Testis (tissue), 3 donors: ENCODE results near the gene MEX3C. TPM values are rescaled to one million over a fixed set of nuclear protein-coding genes. Genes with fewer than 3 reads are reported as not detected.

ENCODE experiments used
- DNase-seq: peaks from one replicate; pipeline ENCODE4 v3.0.0-alpha.2; 2019
- H3K27ac ChIP-seq, 2 donors: fragments of 200-600 bp; sonication (generic); one replicate each; pipeline ENCODE4 v1.5.1; 2019
- H3K27me3 ChIP-seq: fragments of 200-600 bp; sonication (generic); one replicate; pipeline ENCODE4 v1.5.1; 2019
- H3K36me3 ChIP-seq: fragments of 200-600 bp; sonication (generic); one replicate; pipeline ENCODE4 v1.5.1; 2017; ENCODE audit warnings: low read depth; ENCODE audit errors: missing control alignments
- H3K4me1 ChIP-seq: fragments of 200-600 bp; sonication (generic); one replicate; pipeline ENCODE4 v1.5.1; 2019
- H3K4me3 ChIP-seq, 2 donors: fragments of 200-600 bp; sonication (generic); one replicate each; pipeline ENCODE4 v1.5.1; 2017 to 2019
- H3K9me3 ChIP-seq: fragments of 200-600 bp; sonication (generic); one replicate; pipeline ENCODE4 v1.5.1; 2017
- POLR2A ChIP-seq: fragments of 450-650 bp; IDR thresholded peaks from one replicate; pipeline ENCODE4 v1.6.1; 2017; ENCODE audit warnings: antibody characterized with exemption, mild to moderate bottlenecking, moderate library complexity
- WGBS, 2 donors: methylation state at CpG; one replicate each; pipeline ENCODE4 v1.1.5; 2018; 5-methylcytosine and 5-hydroxymethylcytosine counted together
- intact Hi-C: fragments of 100-400 bp; cut with DNase I; formaldehyde crosslinking; loops from one replicate; pipeline ENCODE4 v1.15.1; 2023; ENCODE audit warnings: low total_unique reads
- polyA plus RNA-seq: library from polyadenylated mRNA; stranded (reverse); fragments of 350-450 nt; fragmentation: Illumina TruSeq; extraction: RNeasy Lipid Tissue Mini Kit (QIAGEN cat#74804); gene quantifications from one replicate; pipeline ENCODE4 v1.2.3, GENCODE V29; 2014; ENCODE audit warnings: low read depth, low replicate concordance; ENCODE audit not compliant: insufficient read depth
- total RNA-seq, 2 donors: library from RNA; depleted of rRNA; stranded (reverse); fragments of >200 nt; gene quantifications; one replicate each; pipeline ENCODE4 v1.2.3, GENCODE V29; 2016
- TF ChIP-seq, protein P1 (sequence below), 3 experiments: fragments of 450-650 bp in 2 of 3; fragments of 200-600 bp in 1 of 3; sonication (generic) in 1 of 3; IDR thresholded peaks; one replicate each; pipeline ENCODE4 v1.5.1; 2016 to 2019; ENCODE audit warnings: antibody characterized with exemption in 3 of 3, mild to moderate bottlenecking in 2 of 3, moderate library complexity in 1 of 3

MEX3C gene
- total and polyA plus RNA-seq, 3 donors from 2014 or later: 97.2 to 254 (median 161) TPM

GRCh38 chr18:51226068-51226467 lies 28.6 kb upstream of the MEX3C start:
- no peak for DNase-seq
- intact Hi-C loops: no loop called here
- Histone ChIP-seq H3K36me3 (no peaks in the 10 kb centered on the region), H3K27me3 (no peaks in the 10 kb centered on the region), H3K4me1 (no peaks in the 10 kb centered on the region), H3K4me3 (no peak overlapping the region), H3K27ac (no peak overlapping the region), H3K9me3 (no peaks in the 10 kb centered on the region)
- 95% methylated on average over 4 of the region's 4 CpGs for WGBS, 2 donors
- no peak for TF ChIP-seq POLR2A
- TF ChIP-seq, protein P1, sequence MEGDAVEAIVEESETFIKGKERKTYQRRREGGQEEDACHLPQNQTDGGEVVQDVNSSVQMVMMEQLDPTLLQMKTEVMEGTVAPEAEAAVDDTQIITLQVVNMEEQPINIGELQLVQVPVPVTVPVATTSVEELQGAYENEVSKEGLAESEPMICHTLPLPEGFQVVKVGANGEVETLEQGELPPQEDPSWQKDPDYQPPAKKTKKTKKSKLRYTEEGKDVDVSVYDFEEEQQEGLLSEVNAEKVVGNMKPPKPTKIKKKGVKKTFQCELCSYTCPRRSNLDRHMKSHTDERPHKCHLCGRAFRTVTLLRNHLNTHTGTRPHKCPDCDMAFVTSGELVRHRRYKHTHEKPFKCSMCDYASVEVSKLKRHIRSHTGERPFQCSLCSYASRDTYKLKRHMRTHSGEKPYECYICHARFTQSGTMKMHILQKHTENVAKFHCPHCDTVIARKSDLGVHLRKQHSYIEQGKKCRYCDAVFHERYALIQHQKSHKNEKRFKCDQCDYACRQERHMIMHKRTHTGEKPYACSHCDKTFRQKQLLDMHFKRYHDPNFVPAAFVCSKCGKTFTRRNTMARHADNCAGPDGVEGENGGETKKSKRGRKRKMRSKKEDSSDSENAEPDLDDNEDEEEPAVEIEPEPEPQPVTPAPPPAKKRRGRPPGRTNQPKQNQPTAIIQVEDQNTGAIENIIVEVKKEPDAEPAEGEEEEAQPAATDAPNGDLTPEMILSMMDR (IDR thresholded peaks at IDR 0.05): no peak

DNA sequence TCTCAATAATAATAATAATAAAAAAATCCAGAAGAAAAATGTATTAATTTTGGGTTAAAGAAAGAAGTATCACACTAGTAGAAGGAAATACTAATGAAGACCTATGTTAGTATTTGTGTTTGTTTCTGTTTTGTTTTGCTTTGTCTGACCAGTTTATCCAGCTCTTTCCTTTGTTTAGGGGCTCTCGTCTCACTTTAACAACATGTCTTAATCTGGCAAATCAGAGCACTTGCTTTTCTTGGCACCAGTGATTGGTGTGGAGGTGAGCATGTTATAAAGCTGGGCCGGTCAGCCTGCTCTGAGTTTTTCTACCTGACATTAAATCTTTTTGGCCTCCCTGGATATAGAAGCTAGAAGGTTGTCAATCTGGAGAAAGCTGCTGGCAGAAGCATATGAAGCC lies 15.1 kb upstream of the MEX3C start:
- Histone ChIP-seq H3K27ac (no peak overlapping the region), H3K4me3 (no peak overlapping the region), H3K4me1 (no peaks in the 10 kb centered on the region), H3K9me3 (no peaks in the 10 kb centered on the region), H3K27me3 (no peaks in the 10 kb centered on the region), H3K36me3 (no peaks in the 10 kb centered on the region)
- TF ChIP-seq POLR2A: no peak
- TF ChIP-seq, protein P1 (IDR thresholded peaks at IDR 0.05): no peak
- intact Hi-C loops: no loop called here
- DNase-seq: no peak
- 83 to 86% methylated on average over 2 of the region's 2 CpGs for WGBS, 2 donors

GRCh38 chr18:51211552-51211951 lies 14.1 kb upstream of the MEX3C start:
- H3K4me3 ChIP-seq: no peak overlapping the region
- H3K9me3 ChIP-seq: no peaks in the 10 kb centered on the region
- H3K36me3 ChIP-seq: no peaks in the 10 kb centered on the region
- 58 to 61% methylated on average over 4 of the region's 4 CpGs for WGBS, 2 donors
- DNase-seq: no peak
- intact Hi-C loops: no loop called here
- H3K4me1 ChIP-seq: no peaks in the 10 kb centered on the region
- TF ChIP-seq POLR2A: no peak
- TF ChIP-seq, protein P1 (IDR thresholded peaks at IDR 0.05): no peak
- no peak overlapping the region for H3K27ac ChIP-seq
- no peaks in the 10 kb centered on the region for H3K27me3 ChIP-seq

- DNase-seq: peak; percentile 34
- H3K4me3 ChIP-seq: peak overlapping the region; percentile 84 to 90
- no peaks in the 10 kb centered on the region for H3K9me3 ChIP-seq
- 0 to 1% methylated on average over 12 to 83 of the region's 102 CpGs for whole genome bisulfite sequencing, 2 donors
- TF ChIP-seq, protein P1 (IDR thresholded peaks at IDR 0.05): no peak
- peak; percentile 68 for TF ChIP-seq POLR2A
- peaks cover 22% of the 10 kb centered on the region for H3K4me1 ChIP-seq
- H3K27ac ChIP-seq: peak overlapping the region; percentile 98 to 99
- intact Hi-C loops: no loop called here
- H3K36me3 ChIP-seq: no peaks in the 10 kb centered on the region
- H3K27me3 ChIP-seq: no peaks in the 10 kb centered on the region
Measured at GRCh38 chr18:51196811-51197660, 445 bp downstream of the MEX3C start.
